ENCODE results near the gene LOXL4.

DNA sequence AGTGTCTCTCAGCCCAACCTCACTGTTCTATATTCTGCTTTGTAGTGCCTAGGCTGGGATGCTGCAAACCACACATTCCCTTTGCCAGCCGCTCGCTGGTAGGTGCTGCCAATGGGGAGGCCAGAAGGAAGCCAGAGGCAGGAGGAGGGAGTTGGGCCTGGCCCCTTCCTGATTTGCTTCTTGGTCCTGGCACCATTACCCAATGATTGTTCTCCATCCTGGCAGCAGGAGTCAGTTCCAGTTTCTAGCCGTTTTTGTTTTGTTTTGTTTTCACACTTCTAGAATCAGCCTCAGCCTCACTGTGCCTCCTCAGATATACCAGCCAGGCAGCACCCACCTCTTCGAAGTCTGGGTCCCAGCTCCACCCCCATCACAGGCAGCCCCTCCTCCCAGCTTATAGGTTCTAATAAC is 27.4 kb upstream of the LOXL4 start:
- TF ChIP-seq, protein P1, sequence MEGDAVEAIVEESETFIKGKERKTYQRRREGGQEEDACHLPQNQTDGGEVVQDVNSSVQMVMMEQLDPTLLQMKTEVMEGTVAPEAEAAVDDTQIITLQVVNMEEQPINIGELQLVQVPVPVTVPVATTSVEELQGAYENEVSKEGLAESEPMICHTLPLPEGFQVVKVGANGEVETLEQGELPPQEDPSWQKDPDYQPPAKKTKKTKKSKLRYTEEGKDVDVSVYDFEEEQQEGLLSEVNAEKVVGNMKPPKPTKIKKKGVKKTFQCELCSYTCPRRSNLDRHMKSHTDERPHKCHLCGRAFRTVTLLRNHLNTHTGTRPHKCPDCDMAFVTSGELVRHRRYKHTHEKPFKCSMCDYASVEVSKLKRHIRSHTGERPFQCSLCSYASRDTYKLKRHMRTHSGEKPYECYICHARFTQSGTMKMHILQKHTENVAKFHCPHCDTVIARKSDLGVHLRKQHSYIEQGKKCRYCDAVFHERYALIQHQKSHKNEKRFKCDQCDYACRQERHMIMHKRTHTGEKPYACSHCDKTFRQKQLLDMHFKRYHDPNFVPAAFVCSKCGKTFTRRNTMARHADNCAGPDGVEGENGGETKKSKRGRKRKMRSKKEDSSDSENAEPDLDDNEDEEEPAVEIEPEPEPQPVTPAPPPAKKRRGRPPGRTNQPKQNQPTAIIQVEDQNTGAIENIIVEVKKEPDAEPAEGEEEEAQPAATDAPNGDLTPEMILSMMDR (IDR thresholded peaks at IDR 0.05; ENCODE audit: borderline replicate concordance, extremely low read depth, low read length, poor library complexity, severe bottlenecking) = no peak
- TF ChIP-seq EZH2 (IDR thresholded peaks at IDR 0.05; ENCODE audit: borderline replicate concordance, low read depth, low read length, severe bottlenecking) = no peak

Measured in DND-41 (cell line).